Tibial nerve (tissue), 4 donors: Measurements from ENCODE around the gene FAM170B.

ENCODE experiments used
- CTCF ChIP-seq, 5 experiments: fragments of 200-600 bp in 3 of 5; fragments of 450-650 bp in 2 of 5; sonication (generic) in 3 of 5; IDR thresholded peaks; one replicate each; pipeline ENCODE4 v1.5.1; 2016 to 2019; ENCODE audit warnings: antibody characterized with exemption in 5 of 5, mild to moderate bottlenecking in 3 of 5, moderate library complexity in 2 of 5
- EP300 ChIP-seq, 2 donors: sonication (generic); formaldehyde crosslinking; IDR thresholded peaks; one replicate each; pipeline ENCODE4 v1.6.1; 2017; ENCODE audit warnings: antibody characterized with exemption in 2 of 2, mild to moderate bottlenecking in 1 of 2

- TF ChIP-seq EP300 (IDR thresholded peaks at IDR 0.05) (no peak), CTCF (IDR thresholded peaks at IDR 0.05) (no peak)
Measured at GRCh38 chr10:49131507-49132361, 2.1 kb downstream of the FAM170B start.
